Mesenchymal stem cell (in vitro differentiated cells and primary cell): ENCODE results near the gene SLCO3A1.
"Not testable (repeated sequence)": the region's sequence is repeated elsewhere in the genome, so short reads cannot be mapped to it uniquely, and the experiment has no call there.

Experiments used
- DNase-seq: peaks from one replicate; pipeline ENCODE4 v3.0.0-alpha.2; 2013
- H2AFZ ChIP-seq: one replicate; pipeline ENCODE4 v1.6.1; 2013; ENCODE audit warnings: low read depth, mild to moderate bottlenecking, control low read depth, inconsistent platforms, low read length, moderate library complexity
- H2AK5ac ChIP-seq: 2 replicates; pipeline ENCODE4 v1.6.1; 2013; ENCODE audit warnings: low read length, moderate library complexity, mild to moderate bottlenecking, inconsistent platforms; ENCODE audit not compliant: severe bottlenecking
- H2BK120ac ChIP-seq: one replicate; pipeline ENCODE4 v1.6.1; 2013; ENCODE audit warnings: low read depth, mild to moderate bottlenecking, inconsistent platforms, low read length, moderate library complexity
- H2BK12ac ChIP-seq, 2 experiments: one replicate each; pipeline ENCODE4 v1.6.1; 2013; ENCODE audit warnings: inconsistent platforms in 2 of 2, low read length in 2 of 2, mild to moderate bottlenecking in 2 of 2, moderate library complexity in 2 of 2, control low read depth in 1 of 2
- H2BK15ac ChIP-seq: one replicate; pipeline ENCODE4 v1.6.1; 2013; ENCODE audit warnings: mild to moderate bottlenecking, low read depth, inconsistent platforms; ENCODE audit not compliant: poor library complexity, severe bottlenecking
- H2BK5ac ChIP-seq: 2 replicates; pipeline ENCODE4 v1.6.1; 2013; ENCODE audit warnings: low read depth, mild to moderate bottlenecking, low read length, control low read depth, inconsistent platforms; ENCODE audit not compliant: poor library complexity, severe bottlenecking
- H3K14ac ChIP-seq, 2 experiments: one replicate each; pipeline ENCODE4 v1.6.1; 2013; ENCODE audit warnings: inconsistent platforms in 2 of 2, low read length in 2 of 2, control low read depth in 1 of 2, mild to moderate bottlenecking in 1 of 2, moderate library complexity in 1 of 2
- H3K18ac ChIP-seq, 2 experiments: one replicate each; pipeline ENCODE4 v1.6.1; 2013; ENCODE audit warnings: inconsistent platforms in 2 of 2, low read length in 2 of 2, control low read depth in 1 of 2, low read depth in 1 of 2, mild to moderate bottlenecking in 1 of 2
- H3K23ac ChIP-seq, 2 experiments: one replicate each; pipeline ENCODE4 v1.6.1; 2013; ENCODE audit warnings: inconsistent platforms in 2 of 2, low read length in 2 of 2, mild to moderate bottlenecking in 2 of 2, moderate library complexity in 2 of 2, control low read depth in 1 of 2
- H3K27ac ChIP-seq: 2 replicates; pipeline ENCODE4 v1.5.1; 2013; ENCODE audit warnings: mild to moderate bottlenecking, moderate library complexity, low read length, control low read depth, inconsistent platforms; ENCODE audit not compliant: poor library complexity, severe bottlenecking
- H3K27me3 ChIP-seq, 2 experiments: 2 replicates each; pipeline versions ENCODE4 v1.6.1 to v1.7.0; 2013; ENCODE audit warnings: low read length in 2 of 2, mild to moderate bottlenecking in 2 of 2, moderate library complexity in 2 of 2, control low read depth in 1 of 2, inconsistent platforms in 1 of 2; ENCODE audit not compliant: control insufficient read depth in 1 of 2, insufficient read depth in 1 of 2
- H3K36me3 ChIP-seq, 2 experiments: 2 replicates each; pipeline versions ENCODE4 v1.6.1 to v1.7.0; 2013; ENCODE audit warnings: low read length in 2 of 2, control low read depth in 1 of 2, inconsistent platforms in 1 of 2, low read depth in 1 of 2, mild to moderate bottlenecking in 1 of 2; ENCODE audit not compliant: insufficient read depth in 2 of 2, control insufficient read depth in 1 of 2
- H3K4ac ChIP-seq, 2 experiments: one replicate each; pipeline ENCODE4 v1.6.1; 2013; ENCODE audit warnings: inconsistent platforms in 2 of 2, low read length in 2 of 2, mild to moderate bottlenecking in 2 of 2, moderate library complexity in 2 of 2, control low read depth in 1 of 2, low read depth in 1 of 2
- H3K4me1 ChIP-seq: 2 replicates; pipeline ENCODE4 v1.6.1; 2013; ENCODE audit warnings: low read depth, low read length, control low read depth; ENCODE audit not compliant: control insufficient read depth, insufficient read depth
- H3K4me2 ChIP-seq: 2 replicates; pipeline ENCODE4 v1.6.1; 2013; ENCODE audit warnings: low read length, mild to moderate bottlenecking, inconsistent platforms; ENCODE audit not compliant: poor library complexity, severe bottlenecking
- H3K4me3 ChIP-seq, 2 experiments: 2 replicates each; pipeline versions ENCODE4 v1.5.1 to v1.7.0; 2013; ENCODE audit warnings: low read length in 2 of 2, mild to moderate bottlenecking in 2 of 2, control low read depth in 1 of 2, low read depth in 1 of 2; ENCODE audit not compliant: insufficient read depth in 1 of 2
- H3K79me1 ChIP-seq: replicated peaks from 2 replicates; pipeline ENCODE4 v1.6.1; 2013; ENCODE audit warnings: mild to moderate bottlenecking, control low read depth, low read length, inconsistent platforms; ENCODE audit not compliant: poor library complexity, severe bottlenecking
- H3K9ac ChIP-seq: 2 replicates; pipeline ENCODE4 v1.7.0; 2013; ENCODE audit warnings: mild to moderate bottlenecking, low read length, moderate library complexity
- H3K9me3 ChIP-seq: 2 replicates; pipeline ENCODE4 v1.7.0; 2013; ENCODE audit warnings: mild to moderate bottlenecking, low read length; ENCODE audit not compliant: control insufficient read depth
- H4K8ac ChIP-seq: one replicate; pipeline ENCODE4 v1.6.1; 2013; ENCODE audit warnings: inconsistent platforms, mild to moderate bottlenecking, low read length, moderate library complexity
- H4K91ac ChIP-seq: one replicate; pipeline ENCODE4 v1.6.1; 2013; ENCODE audit warnings: mild to moderate bottlenecking, low read length, inconsistent platforms
- WGBS: methylation state at CpG from one replicate; pipeline ENCODE4 v1.1.7; 2013; ENCODE audit warnings: mixed read lengths; 5-methylcytosine and 5-hydroxymethylcytosine counted together

SLCO3A1 gene

DNA sequence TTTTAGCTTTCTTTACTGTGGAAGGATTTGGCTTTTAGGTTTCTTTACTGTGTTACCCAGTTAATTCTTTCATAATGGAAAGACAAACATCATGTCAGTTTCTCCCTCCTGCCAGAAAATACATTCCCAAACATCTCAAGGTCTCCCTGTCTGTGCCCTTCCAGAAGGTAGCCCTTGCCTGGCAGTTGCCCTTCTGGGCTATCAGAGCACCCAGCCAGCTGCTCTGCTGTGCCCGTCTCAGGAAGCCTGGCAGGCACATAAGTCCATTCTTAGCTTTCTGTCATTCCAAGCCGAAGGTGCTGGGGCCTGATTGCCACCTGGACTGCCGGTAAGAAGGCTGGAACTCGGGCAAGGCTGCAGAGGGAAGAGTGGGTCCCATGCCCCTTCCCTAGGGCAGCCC lies 203.4 kb downstream of the SLCO3A1 start:
- Histone ChIP-seq H3K9ac (no peak overlapping the region), H3K23ac (no peak overlapping the region), H2BK120ac (no peak overlapping the region), H3K27ac (no peak overlapping the region), H3K27me3 (no peaks in the 10 kb centered on the region), H2BK12ac (no peak overlapping the region), H2BK5ac (no peak overlapping the region), H2BK15ac (no peak overlapping the region), H3K4ac (no peak overlapping the region), H3K36me3 (no peaks in the 10 kb centered on the region), H4K8ac (no peak overlapping the region), H3K4me2 (no peak overlapping the region), H3K4me3 (no peak overlapping the region), H2AFZ (no peak overlapping the region), H2AK5ac (no peak overlapping the region), H3K4me1 (no peaks in the 10 kb centered on the region), H3K9me3 (no peaks in the 10 kb centered on the region), H3K79me1 (no peaks in the 10 kb centered on the region), H4K91ac (no peak overlapping the region), H3K14ac (no peak overlapping the region), H3K18ac (no peak overlapping the region)
- WGBS, result 55% methylated on average over 4 of the region's 4 CpGs
- DNase-seq, result no peak

DNA sequence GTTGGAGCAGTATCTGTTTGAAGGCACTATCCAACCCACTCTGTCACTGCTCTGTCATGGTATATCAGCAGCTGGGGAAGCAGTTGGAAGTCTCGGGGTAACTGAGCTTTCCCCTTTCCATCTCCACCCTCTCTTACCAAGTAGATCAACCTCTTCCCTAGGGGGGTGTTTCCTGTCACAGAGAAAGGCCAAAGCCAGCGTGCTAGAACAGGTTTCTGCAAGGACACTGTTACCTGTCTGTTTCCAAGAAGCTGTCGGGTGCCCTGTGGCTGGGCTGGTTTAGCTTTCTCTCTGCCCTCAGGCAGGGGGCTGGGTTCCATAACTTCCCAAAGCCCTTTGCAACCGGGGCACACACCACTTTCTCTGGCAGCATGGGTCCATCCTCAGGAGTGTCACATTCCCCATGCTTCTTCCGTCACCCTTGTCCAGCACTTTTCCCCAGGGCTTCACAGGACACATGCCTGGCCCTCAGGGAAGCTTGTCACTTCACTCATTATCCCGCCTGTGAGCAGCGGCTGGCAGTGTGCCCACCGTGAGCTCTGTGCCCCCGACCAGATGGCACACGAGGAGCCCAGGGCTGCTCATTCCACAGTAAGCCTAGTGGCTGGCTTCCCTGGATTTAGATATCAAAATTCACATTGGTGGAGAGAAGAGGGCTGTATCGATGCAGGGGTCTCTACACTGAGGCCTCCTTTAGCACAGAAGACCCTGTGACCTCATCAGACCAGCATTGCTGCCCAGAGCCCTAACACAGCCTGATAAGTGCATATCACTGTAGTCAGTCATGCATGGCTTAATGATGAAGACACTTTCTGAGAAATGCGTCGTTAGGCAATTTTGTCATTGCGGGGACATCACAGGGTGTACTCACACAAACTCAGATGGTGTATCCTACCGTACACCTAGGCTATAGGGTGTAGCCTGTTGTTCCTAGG lies 205.8 kb downstream of the SLCO3A1 start:
- no peak overlapping the region for H2BK12ac ChIP-seq
- H3K4me1 ChIP-seq, result no peaks in the 10 kb centered on the region
- H3K27ac ChIP-seq, result no peak overlapping the region
- H2BK15ac ChIP-seq, result no peak overlapping the region
- H3K4me3 ChIP-seq, result no peak overlapping the region
- no peak overlapping the region for H2AK5ac ChIP-seq
- H3K14ac ChIP-seq, result no peak overlapping the region
- no peak overlapping the region for H4K8ac ChIP-seq
- H3K9ac ChIP-seq, result no peak overlapping the region
- H3K23ac ChIP-seq, result no peak overlapping the region
- no peak overlapping the region for H3K4ac ChIP-seq
- H3K36me3 ChIP-seq, result no peaks in the 10 kb centered on the region
- H3K27me3 ChIP-seq, result no peaks in the 10 kb centered on the region
- no peak overlapping the region for H2BK5ac ChIP-seq
- no peak overlapping the region for H3K4me2 ChIP-seq
- 82% methylated on average over 14 of the region's 15 CpGs for WGBS
- H2AFZ ChIP-seq, result no peak overlapping the region
- H4K91ac ChIP-seq, result no peak overlapping the region
- H3K18ac ChIP-seq, result no peak overlapping the region
- no peak for DNase-seq
- no peak overlapping the region for H2BK120ac ChIP-seq
- no peaks in the 10 kb centered on the region for H3K79me1 ChIP-seq
- H3K9me3 ChIP-seq, result no peaks in the 10 kb centered on the region

DNA sequence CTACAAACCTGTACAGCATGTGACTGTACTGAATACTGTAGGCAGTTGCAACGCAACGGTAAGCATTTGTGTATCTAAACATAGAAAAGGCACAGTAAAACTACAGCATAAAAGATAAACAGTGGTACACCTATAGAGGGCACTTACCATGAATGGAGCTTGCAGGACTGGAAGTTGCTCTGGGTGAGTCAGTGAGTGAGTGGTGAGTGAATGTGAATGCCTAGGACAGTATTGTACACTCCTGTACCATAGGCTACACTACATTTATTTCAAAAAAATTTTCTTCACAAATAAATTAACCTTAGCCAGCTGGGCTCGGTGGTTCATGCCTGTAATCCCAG lies 206.4 kb downstream of the SLCO3A1 start:
- not testable (repeated sequence) for H2AK5ac ChIP-seq, H3K9me3 ChIP-seq, H3K27me3 ChIP-seq, H3K4me2 ChIP-seq, DNase-seq, H3K14ac ChIP-seq, H3K9ac ChIP-seq, H2BK120ac ChIP-seq, H3K23ac ChIP-seq, H2BK12ac ChIP-seq, H4K8ac ChIP-seq, H2BK5ac ChIP-seq, H3K4me3 ChIP-seq, H3K79me1 ChIP-seq, H2BK15ac ChIP-seq, H3K36me3 ChIP-seq, H3K4me1 ChIP-seq, H3K27ac ChIP-seq, H2AFZ ChIP-seq, H4K91ac ChIP-seq, H3K4ac ChIP-seq, H3K18ac ChIP-seq
- 54% methylated on average over 3 of the region's 3 CpGs for WGBS

DNA sequence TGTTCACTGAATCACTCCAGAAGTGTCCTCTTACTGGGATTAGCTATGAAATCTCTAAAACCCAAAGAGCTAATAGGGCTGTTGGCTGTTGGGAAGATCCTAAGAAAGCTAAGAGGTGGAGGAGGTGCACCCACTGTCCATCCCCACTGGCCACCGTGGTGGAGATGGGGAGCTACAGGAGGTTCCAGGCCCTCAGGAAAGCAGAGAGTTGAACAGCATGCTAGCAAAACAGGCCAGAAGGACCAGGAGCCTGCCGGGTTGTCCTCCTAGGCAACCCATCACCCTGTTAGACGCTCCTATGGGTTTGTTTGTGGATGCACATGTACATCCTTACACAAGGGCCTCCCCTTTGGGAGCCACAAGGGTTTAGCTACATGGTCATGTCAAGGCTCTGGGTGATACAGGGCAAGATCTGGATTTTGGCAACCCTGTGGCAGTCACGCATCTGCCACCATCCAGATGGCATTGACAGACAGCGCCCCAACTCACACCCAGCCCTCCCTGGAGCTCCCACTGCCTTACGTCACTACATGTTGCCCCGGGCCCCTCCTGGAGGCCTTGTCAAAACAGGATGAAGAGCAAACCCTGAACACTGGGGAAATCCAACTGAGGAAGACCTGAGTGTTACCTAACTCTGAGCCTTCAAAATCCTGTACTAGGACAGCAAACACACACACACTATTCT lies 208.1 kb downstream of the SLCO3A1 start:
- Histone ChIP-seq H3K14ac (no peak overlapping the region), H3K4ac (no peak overlapping the region), H2BK5ac (no peak overlapping the region), H3K36me3 (no peaks in the 10 kb centered on the region), H3K18ac (no peak overlapping the region), H2BK120ac (no peak overlapping the region), H3K9me3 (no peaks in the 10 kb centered on the region), H3K4me2 (peak overlapping the region; percentile 17), H3K27ac (no peak overlapping the region), H2BK15ac (no peak overlapping the region), H3K4me1 (no peaks in the 10 kb centered on the region), H3K4me3 (no peak overlapping the region), H3K79me1 (no peaks in the 10 kb centered on the region), H4K8ac (no peak overlapping the region), H4K91ac (no peak overlapping the region), H2AK5ac (no peak overlapping the region), H3K27me3 (no peaks in the 10 kb centered on the region), H2BK12ac (no peak overlapping the region), H2AFZ (no peak overlapping the region), H3K9ac (no peak overlapping the region), H3K23ac (no peak overlapping the region)
- WGBS, result 81% methylated on average over 7 of the region's 7 CpGs
- DNase-seq, result no peak
